BJ (cell line): ENCODE data around the gene IQCE. TPM values are rescaled to one million over a fixed set of nuclear protein-coding genes. Genes with fewer than 3 reads are reported as not detected.

ENCODE experiments used
- CTCF ChIA-PET: fragments of 350-600 bp; formaldehyde crosslinking; extraction: SDS; loops from one replicate; lab custom pipeline; 2021; ENCODE audit warnings: antibody characterized with exemption, inconsistent platforms; lab: Yijun Ruan, JAX
- POLR2A ChIA-PET: fragments of 300-600 bp; sonication (Branson Sonifier 250); formaldehyde crosslinking; extraction: SDS; loops from one replicate; lab custom pipeline; 2021; ENCODE audit warnings: antibody characterized with exemption; lab: Charles Lee
- DNase-seq: peaks from one replicate; pipeline ENCODE4 v3.0.0-alpha.2; 2011; ENCODE audit warnings: low read depth
- H3K27me3 ChIP-seq: 2 replicates; pipeline ENCODE4 v1.6.0; 2011; ENCODE audit warnings: low read length; ENCODE audit not compliant: control insufficient read depth, insufficient read depth
- H3K36me3 ChIP-seq: 2 replicates; pipeline ENCODE4 v1.5.1; 2011; ENCODE audit warnings: low read length; ENCODE audit not compliant: control insufficient read depth, insufficient read depth
- H3K4me3 ChIP-seq: 2 replicates; pipeline ENCODE4 v1.5.1; 2011; ENCODE audit warnings: low read depth, mild to moderate bottlenecking, control low read depth, low read length
- polyA plus RNA-seq: library from polyadenylated mRNA; depleted of rRNA; stranded (reverse); fragments of >200 nt; gene quantifications from 2 replicates; pipeline ENCODE4 v1.2.3, GENCODE V29; 2011
- TF ChIP-seq, protein P1 (sequence below): IDR thresholded peaks from 2 replicates; pipeline ENCODE4 v1.5.1; 2011; ENCODE audit warnings: low read depth, mild to moderate bottlenecking, control low read depth, inconsistent platforms, low read length, moderate library complexity; ENCODE audit not compliant: insufficient read depth

IQCE gene
- polyA plus RNA-seq, 1 experiment, result 9.9 TPM

DNA sequence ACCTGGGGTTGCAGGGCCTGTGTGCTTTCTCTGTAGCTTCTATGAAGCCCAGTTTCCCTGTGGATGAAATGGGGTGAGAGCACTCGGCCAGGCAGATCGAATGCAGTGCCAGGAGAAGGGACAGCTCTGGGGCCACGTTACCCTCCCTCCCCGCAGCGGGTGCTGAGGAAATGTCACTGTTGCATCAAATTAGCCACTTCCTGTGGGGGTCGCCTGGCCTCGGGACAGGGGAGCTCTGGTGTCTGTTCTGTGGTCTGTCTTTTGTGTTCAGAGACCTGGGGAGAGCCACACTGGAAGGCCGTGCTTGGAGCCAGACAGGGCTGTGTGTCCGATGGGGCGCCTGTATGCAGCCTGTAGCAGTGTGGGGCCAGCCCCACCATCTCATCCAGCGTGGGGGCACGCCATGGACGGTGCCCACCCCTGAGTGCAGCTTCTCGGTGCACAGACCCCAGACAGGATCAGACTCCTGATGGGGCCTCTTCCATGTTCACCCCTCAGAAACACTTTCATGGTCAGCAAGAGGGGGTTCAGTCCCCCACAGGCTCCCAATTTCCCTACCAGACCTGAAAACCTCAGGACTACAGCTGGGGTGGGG, 86.6 kb downstream of the IQCE start:
- CTCF ChIA-PET, result interaction anchor here (1.5 to 1.7 kb wide), 3 partner anchors 25 to 220 kb away, joined by 3 to 5 read pairs (median 4); no protein-coding TSS in a partner anchor
- DNase-seq, result no peak
- peaks cover 23% of the 10 kb centered on the region for H3K36me3 ChIP-seq
- TF ChIP-seq, protein P1, sequence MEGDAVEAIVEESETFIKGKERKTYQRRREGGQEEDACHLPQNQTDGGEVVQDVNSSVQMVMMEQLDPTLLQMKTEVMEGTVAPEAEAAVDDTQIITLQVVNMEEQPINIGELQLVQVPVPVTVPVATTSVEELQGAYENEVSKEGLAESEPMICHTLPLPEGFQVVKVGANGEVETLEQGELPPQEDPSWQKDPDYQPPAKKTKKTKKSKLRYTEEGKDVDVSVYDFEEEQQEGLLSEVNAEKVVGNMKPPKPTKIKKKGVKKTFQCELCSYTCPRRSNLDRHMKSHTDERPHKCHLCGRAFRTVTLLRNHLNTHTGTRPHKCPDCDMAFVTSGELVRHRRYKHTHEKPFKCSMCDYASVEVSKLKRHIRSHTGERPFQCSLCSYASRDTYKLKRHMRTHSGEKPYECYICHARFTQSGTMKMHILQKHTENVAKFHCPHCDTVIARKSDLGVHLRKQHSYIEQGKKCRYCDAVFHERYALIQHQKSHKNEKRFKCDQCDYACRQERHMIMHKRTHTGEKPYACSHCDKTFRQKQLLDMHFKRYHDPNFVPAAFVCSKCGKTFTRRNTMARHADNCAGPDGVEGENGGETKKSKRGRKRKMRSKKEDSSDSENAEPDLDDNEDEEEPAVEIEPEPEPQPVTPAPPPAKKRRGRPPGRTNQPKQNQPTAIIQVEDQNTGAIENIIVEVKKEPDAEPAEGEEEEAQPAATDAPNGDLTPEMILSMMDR, result no peak
- H3K4me3 ChIP-seq, result no peak overlapping the region
- no peaks in the 10 kb centered on the region for H3K27me3 ChIP-seq
- POLR2A ChIA-PET, result no interaction called here

DNA sequence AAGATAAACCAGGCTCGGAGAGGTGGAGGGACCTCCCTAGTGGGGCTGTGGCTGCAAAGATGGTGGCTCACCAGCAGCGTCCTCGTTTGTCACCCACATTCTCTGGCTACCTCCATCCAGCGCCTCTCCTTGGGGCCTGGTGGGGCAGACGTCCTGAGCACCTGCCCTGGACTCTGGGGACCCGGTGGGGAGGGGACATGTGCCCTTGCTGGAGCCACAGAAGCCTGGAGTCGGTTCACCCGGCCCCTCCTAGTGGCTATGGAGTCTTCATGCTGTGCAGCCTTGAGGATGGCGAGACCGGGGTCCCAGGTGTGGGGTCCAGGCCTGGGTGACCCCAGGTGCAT, 87.5 kb downstream of the IQCE start:
- ChIA-PET POLR2A (no interaction called here), CTCF (interaction anchor here (1.7 kb wide), 1 partner anchor 80 kb away, joined by 4 read pairs; no protein-coding TSS in a partner anchor)
- H3K27me3 ChIP-seq, result no peaks in the 10 kb centered on the region
- DNase-seq, result no peak
- H3K36me3 ChIP-seq, result peaks cover 27% of the 10 kb centered on the region
- no peak overlapping the region for H3K4me3 ChIP-seq
- TF ChIP-seq, protein P1, result no peak

DNA sequence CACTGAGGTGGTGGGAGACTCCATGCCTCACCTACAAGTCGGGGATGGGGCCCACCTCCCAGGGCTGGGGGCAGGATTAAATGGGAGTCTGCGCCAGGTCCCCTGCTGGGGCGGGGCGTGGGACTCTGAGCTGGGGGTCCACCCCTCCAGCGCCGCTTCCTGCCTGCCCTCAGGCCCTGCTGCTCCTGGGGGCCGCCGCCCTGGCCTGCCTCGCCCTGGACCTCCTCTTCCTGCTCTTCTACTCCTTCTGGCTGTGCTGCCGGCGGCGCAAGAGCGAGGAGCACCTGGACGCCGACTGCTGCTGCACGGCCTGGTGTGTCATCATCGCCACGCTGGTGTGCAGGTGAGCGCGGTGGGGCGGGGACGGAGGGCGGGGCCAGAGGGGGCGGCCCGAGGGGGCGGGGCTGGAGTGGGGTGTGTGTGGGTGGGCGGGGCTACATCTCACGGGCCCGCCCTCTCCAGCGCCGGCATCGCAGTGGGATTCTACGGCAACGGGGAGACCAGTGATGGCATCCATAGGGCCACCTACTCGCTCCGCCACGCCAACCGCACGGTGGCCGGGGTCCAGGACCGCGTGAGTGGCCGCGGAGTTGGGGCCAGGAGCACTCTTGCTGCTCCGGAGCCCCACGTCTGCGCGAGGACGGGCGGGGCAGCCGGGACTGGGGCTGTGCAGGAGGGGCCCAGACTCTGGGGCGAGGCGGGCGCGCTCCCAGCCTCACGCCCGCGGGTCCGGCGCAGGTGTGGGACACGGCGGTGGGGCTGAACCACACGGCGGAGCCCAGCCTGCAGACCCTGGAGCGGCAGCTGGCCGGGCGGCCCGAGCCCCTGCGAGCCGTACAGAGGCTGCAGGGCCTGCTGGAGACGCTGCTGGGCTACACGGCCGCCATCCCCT, 88.1 kb downstream of the IQCE start:
- Histone ChIP-seq H3K27me3 (no peaks in the 10 kb centered on the region), H3K4me3 (no peak overlapping the region), H3K36me3 (peaks cover 31% of the 10 kb centered on the region)
- ChIA-PET POLR2A (no interaction called here), CTCF (no interaction called here)
- TF ChIP-seq, protein P1, result no peak
- DNase-seq, result no peak

DNA sequence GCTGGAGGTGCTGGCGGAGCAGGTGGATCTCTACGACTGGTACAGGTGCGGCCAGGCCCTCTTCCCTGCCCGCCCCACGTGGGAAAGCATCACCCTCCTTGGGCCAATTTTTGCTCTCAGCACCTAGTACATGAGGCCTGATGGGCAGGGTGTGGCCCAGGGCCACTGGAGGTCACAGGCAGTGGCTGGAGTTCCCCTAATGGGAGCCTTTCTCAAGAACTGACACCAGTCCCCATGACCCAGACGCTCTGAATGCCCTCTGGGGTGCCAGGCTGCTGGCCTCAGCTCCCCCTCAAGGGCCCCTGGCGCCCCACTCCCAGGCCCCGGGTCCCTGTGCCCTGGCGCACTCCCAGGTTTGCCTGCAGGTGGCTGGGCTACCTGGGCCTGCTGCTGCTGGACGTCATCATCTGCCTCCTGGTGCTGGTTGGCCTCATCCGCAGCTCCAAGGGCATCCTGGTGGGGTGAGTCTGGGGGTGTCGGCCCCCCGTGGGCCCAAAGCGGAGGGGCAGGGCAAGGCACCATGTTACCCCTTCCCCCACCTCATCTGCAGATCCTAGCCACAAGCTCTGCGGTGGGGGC, 88.9 kb downstream of the IQCE start:
- ChIA-PET CTCF (interaction anchor here (0.8 to 1.3 kb wide), 3 partner anchors 11 to 33 kb away, joined by 3 to 4 read pairs (median 3); no protein-coding TSS in a partner anchor), POLR2A (no interaction called here)
- Histone ChIP-seq H3K4me3 (no peak overlapping the region), H3K36me3 (peaks cover 39% of the 10 kb centered on the region), H3K27me3 (no peaks in the 10 kb centered on the region)
- no peak for DNase-seq
- TF ChIP-seq, protein P1, result no peak
